Measurements from ENCODE around the gene DNMBP. TPM values are rescaled to one million over a fixed set of nuclear protein-coding genes. Genes with fewer than 3 reads are reported as not detected.

The DNMBP gene
- total and polyA plus RNA-seq, 2 experiments from 2014 or later = 12.4 to 18.5 TPM

DNA sequence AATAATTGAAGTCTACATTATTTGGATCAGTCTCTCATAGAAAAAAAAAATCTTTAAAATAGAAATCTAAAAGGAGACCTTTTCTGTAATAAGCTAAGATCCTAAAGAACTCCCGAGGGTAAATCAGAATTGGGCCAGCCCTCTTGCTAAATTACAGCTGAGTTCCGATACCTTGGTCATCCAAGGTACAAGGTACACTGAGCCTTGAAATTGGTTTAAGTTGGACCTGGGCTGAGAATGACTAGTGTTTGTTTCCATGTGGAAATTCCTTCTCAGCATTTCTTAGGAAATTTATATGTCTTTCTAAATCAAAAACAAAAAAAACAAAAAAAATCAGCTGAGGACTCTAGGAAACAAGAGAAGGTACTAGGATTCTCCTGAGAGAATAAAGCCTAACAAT lies 64.9 kb downstream of the DNMBP start:
- Histone ChIP-seq H2AFZ (no peak overlapping the region), H3K4me2 (ENCODE audit: unreplicated experiment) (peak overlapping the region; percentile 34), H3K36me3 (ENCODE audit: low read depth) (0 out of 2 replicates have a peak, but pooled peaks cover 6% of the 10 kb centered on the region), H3K9ac (peak overlapping the region; percentile 53), H3K27ac (peak overlapping the region; percentile 88), H3K4me3 (no peak overlapping the region), H3K79me2 (ENCODE audit: insufficient read depth) (peaks cover 100% of the 10 kb centered on the region), H3K9me2 (ENCODE audit: insufficient read depth) (no peaks in the 10 kb centered on the region), H3K4me1 (ENCODE audit: insufficient read depth) (peaks cover 45% of the 10 kb centered on the region), H3K27me3 (replicated peaks; ENCODE audit: insufficient read depth) (no peaks in the 10 kb centered on the region), H3F3A (ENCODE audit: insufficient read depth) (peaks cover 41% of the 10 kb centered on the region), H3K9me3 (ENCODE audit: low read depth) (no peaks in the 10 kb centered on the region), H4K20me1 (ENCODE audit: insufficient read depth) (peaks cover 8% of the 10 kb centered on the region; the same call in 1 of the 2 replicates)
- TF ChIP-seq EZH2phosphoT487 (IDR thresholded peaks at IDR 0.05; ENCODE audit: insufficient read depth, low read depth) (no peak), EZH2 (IDR thresholded peaks at IDR 0.05; ENCODE audit: insufficient read depth, poor library complexity, severe bottlenecking) (no peak)
- in situ Hi-C loops (cut with MboI) = no loop called here
- WGBS, 2 experiments (ENCODE audit: low coverage in 1 of 2, low lambda C conversion rate in 2 of 2, missing lambda C conversion rate in 2 of 2) = 91 to 93% methylated on average over 2 of the region's 2 CpGs
- no peak for DNase-seq

DNA sequence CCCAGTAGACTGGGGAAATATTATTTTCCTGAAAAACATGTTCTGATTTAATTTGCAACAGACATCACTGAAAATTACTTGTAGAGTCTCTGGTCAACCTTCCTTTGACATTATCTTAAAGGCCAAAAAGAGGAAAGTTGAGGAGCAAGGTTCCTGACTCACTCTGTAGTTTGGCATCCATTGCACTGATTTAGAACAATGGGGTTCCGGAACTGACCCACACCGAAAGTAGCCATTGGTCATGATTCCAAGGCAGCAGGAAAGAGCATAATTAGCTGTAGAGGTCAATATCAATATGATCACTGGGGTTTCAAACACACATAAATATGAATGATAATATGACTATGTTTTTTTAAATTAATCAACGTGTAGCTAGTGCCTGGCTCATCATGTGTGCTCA lies 65.8 kb downstream of the DNMBP start:
- TF ChIP-seq EZH2phosphoT487 (IDR thresholded peaks at IDR 0.05; ENCODE audit: insufficient read depth, low read depth) = no peak
- no peak for TF ChIP-seq EZH2 (IDR thresholded peaks at IDR 0.05; ENCODE audit: insufficient read depth, poor library complexity, severe bottlenecking)
- Histone ChIP-seq H3K79me2 (ENCODE audit: insufficient read depth) (peaks cover 100% of the 10 kb centered on the region), H3F3A (ENCODE audit: insufficient read depth) (peaks cover 44% of the 10 kb centered on the region), H2AFZ (no peak overlapping the region), H3K9me3 (ENCODE audit: low read depth) (no peaks in the 10 kb centered on the region), H3K9me2 (ENCODE audit: insufficient read depth) (no peaks in the 10 kb centered on the region), H3K27me3 (replicated peaks; ENCODE audit: insufficient read depth) (no peaks in the 10 kb centered on the region), H3K36me3 (ENCODE audit: low read depth) (0 out of 2 replicates have a peak, but pooled peaks cover 6% of the 10 kb centered on the region), H4K20me1 (ENCODE audit: insufficient read depth) (peaks cover 8% of the 10 kb centered on the region; the same call in 1 of the 2 replicates), H3K4me3 (no peak overlapping the region), H3K4me2 (ENCODE audit: unreplicated experiment) (no peak overlapping the region), H3K9ac (no peak overlapping the region), H3K27ac (peak overlapping the region; percentile 88; the same call in 1 of the 2 replicates), H3K4me1 (ENCODE audit: insufficient read depth) (peaks cover 45% of the 10 kb centered on the region)
- in situ Hi-C loops (cut with MboI) = no loop called here
- WGBS, 2 experiments (ENCODE audit: low coverage in 1 of 2, low lambda C conversion rate in 2 of 2, missing lambda C conversion rate in 2 of 2) = 83 to 89% methylated on average over 3 of the region's 3 CpGs
- no peak for DNase-seq

DNA sequence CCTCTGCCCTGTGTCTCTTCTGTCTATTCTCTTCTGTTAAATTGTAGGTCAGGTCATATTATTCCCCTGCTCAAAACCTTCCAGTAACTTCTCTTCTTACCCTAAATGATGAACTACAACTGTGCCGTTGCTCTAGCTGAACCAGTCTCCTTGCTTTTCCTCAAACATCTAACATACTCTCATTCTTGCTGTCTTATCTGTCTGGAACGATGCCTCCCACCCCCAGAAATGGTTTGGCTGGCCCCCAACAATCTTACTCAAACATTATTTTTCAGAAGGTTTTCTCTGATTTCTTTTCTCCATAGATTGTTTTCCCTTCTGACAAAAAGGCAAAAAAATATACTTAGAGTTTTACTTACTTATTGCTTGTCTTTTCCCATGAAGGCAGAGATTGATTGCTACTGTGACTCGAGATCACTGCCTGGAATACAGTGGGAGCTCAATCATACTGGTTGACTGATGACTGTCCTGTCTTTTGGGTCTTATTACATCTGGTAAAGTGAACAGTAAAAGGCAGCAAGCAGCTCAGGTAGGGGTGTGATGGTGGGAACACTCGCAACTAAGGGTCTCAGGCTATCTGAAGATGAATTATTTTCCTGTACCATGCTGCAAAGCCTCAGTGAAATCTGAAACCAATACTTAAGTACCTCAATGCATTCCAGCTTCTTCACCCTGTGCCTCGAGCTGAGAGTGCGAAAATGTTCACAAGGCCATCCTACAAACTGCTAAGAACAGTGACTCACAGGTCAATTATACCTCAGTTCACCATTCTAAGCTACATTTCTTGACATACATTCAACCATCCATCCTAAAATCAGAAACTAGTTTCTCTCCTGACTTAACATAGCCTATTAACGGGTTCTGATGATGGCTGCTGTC lies 67.6 kb downstream of the DNMBP start:
- peak; percentile 35 for DNase-seq
- peak overlapping the region; percentile 21 for H3K4me2 ChIP-seq (ENCODE audit: unreplicated experiment)
- no peaks in the 10 kb centered on the region for H3K9me2 ChIP-seq (ENCODE audit: insufficient read depth)
- peaks cover 100% of the 10 kb centered on the region for H3K79me2 ChIP-seq (ENCODE audit: insufficient read depth)
- peaks cover 45% of the 10 kb centered on the region for H3K4me1 ChIP-seq (ENCODE audit: insufficient read depth)
- WGBS, 2 experiments (ENCODE audit: low coverage in 1 of 2, low lambda C conversion rate in 2 of 2, missing lambda C conversion rate in 2 of 2) = 75 to 81% methylated on average over 7 of the region's 7 CpGs
- no peak overlapping the region for H3K4me3 ChIP-seq
- no peaks in the 10 kb centered on the region; the same call in 1 of the 2 replicates for H3K36me3 ChIP-seq (ENCODE audit: low read depth)
- in situ Hi-C loops (cut with MboI) = no loop called here
- no peaks in the 10 kb centered on the region for H3K27me3 ChIP-seq (replicated peaks; ENCODE audit: insufficient read depth)
- no peak overlapping the region for H2AFZ ChIP-seq
- peaks cover 56% of the 10 kb centered on the region for H3F3A ChIP-seq (ENCODE audit: insufficient read depth)
- H3K27ac ChIP-seq = peak overlapping the region; percentile 21; the same call in 1 of the 2 replicates
- no peak overlapping the region for H3K9ac ChIP-seq
- TF ChIP-seq EZH2phosphoT487 (IDR thresholded peaks at IDR 0.05; ENCODE audit: insufficient read depth, low read depth) = no peak
- no peak for TF ChIP-seq EZH2 (IDR thresholded peaks at IDR 0.05; ENCODE audit: insufficient read depth, poor library complexity, severe bottlenecking)
- no peaks in the 10 kb centered on the region for H3K9me3 ChIP-seq (ENCODE audit: low read depth)
- H4K20me1 ChIP-seq (ENCODE audit: insufficient read depth) = peaks cover 13% of the 10 kb centered on the region

DNA sequence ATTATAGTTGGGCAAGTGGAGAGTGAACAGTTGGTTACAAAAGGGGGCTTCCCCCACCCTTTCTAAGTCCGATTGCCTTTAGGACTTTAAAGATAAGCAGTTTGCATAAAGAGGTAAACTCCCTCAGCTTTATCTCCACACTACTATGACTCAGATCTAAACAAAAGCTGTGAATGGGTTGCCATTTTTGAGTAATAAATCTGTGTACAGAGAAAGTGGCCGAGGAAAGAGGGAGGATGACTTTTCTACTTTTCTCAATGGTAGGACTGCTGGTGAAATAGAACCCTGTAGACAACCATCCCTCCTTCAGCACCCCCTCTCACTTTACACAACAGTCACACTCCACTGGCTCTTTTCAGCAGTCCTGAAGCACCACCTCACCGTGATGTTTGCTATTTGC lies 71.2 kb downstream of the DNMBP start:
- Histone ChIP-seq H4K20me1 (ENCODE audit: insufficient read depth) (peaks cover 6% of the 10 kb centered on the region; the same call in 1 of the 2 replicates), H3K4me3 (no peak overlapping the region), H3K4me2 (ENCODE audit: unreplicated experiment) (no peak overlapping the region), H3K9ac (no peak overlapping the region), H3K9me2 (ENCODE audit: insufficient read depth) (no peaks in the 10 kb centered on the region), H3K27me3 (replicated peaks; ENCODE audit: insufficient read depth) (no peaks in the 10 kb centered on the region), H3K27ac (no peak overlapping the region), H3K9me3 (ENCODE audit: low read depth) (no peaks in the 10 kb centered on the region), H2AFZ (no peak overlapping the region), H3K79me2 (ENCODE audit: insufficient read depth) (peaks cover 92% of the 10 kb centered on the region), H3F3A (ENCODE audit: insufficient read depth) (peaks cover 33% of the 10 kb centered on the region), H3K4me1 (ENCODE audit: insufficient read depth) (peaks cover 16% of the 10 kb centered on the region), H3K36me3 (ENCODE audit: low read depth) (peaks cover 3% of the 10 kb centered on the region; the same call in 1 of the 2 replicates)
- no peak for DNase-seq
- 73 to 79% methylated on average over 3 of the region's 3 CpGs for WGBS, 2 experiments (ENCODE audit: low coverage in 1 of 2, low lambda C conversion rate in 2 of 2, missing lambda C conversion rate in 2 of 2)
- TF ChIP-seq EZH2 (IDR thresholded peaks at IDR 0.05; ENCODE audit: insufficient read depth, poor library complexity, severe bottlenecking) = no peak
- no peak for TF ChIP-seq EZH2phosphoT487 (IDR thresholded peaks at IDR 0.05; ENCODE audit: insufficient read depth, low read depth)
- in situ Hi-C loops (cut with MboI) = no loop called here
